ENCODE data around the gene REG3G. TPM values are rescaled to one million over a fixed set of nuclear protein-coding genes. Genes with fewer than 3 reads are reported as not detected.

REG3G gene
- total and polyA plus RNA-seq, 2 of the 4 experiments (the other 2 are of a cell fraction) = not detected

DNA sequence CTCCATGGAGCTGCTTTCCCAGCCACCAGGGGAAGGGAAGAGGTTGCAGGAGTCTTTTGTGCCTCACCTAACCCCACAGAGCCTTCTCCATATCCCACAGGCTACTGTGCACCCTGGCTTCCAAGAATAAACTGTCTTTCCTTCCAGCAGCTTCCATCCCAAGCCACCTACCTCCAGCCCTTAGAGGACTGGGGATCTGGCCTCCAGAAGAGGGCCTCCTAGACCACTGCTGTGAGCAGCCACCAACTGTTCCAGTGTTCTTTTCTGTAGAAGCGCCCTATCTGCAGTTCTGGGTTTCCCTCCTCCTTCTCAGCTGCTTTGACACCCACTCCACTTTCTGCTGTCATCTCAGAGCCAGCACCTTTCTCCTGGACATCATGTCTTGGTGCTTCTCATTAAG is 30.7 kb upstream of the REG3G start:
- intact Hi-C loops (cut with micrococcal nuclease) = no loop called here
- H3K36me3 ChIP-seq (ENCODE audit: control insufficient read depth, insufficient read depth, low read length) = no peaks in the 10 kb centered on the region
- no peak overlapping the region for H2BK15ac ChIP-seq (ENCODE audit: low read depth, low read length)
- peaks cover 2% of the 10 kb centered on the region; the same call in 1 of the 2 replicates for H3K9me3 ChIP-seq (ENCODE audit: control insufficient read depth, insufficient read depth, low read length)
- in situ Hi-C loops (cut with MboI; ENCODE audit: low sequenced_read_pairs) = no loop called here
- H3K56ac ChIP-seq (ENCODE audit: extremely low read depth, insufficient read depth, low read length) = no peak overlapping the region
- BruUV-seq (replicated peaks) = no TSS peak
- no peaks in the 10 kb centered on the region for H3K4me1 ChIP-seq (ENCODE audit: control insufficient read depth, insufficient read depth, low read length)
- no peak overlapping the region for H4K8ac ChIP-seq (ENCODE audit: low read depth in 2 of 2, low read length in 2 of 2)
- no peak overlapping the region for H3K4me3 ChIP-seq (ENCODE audit: insufficient read depth, low read depth, low read length)
- no peak overlapping the region for H4K5ac ChIP-seq (ENCODE audit: low read depth, low read length)
- H3K4ac ChIP-seq (ENCODE audit: low read depth, low read length) = no peak overlapping the region
- H3K14ac ChIP-seq (replicated peaks; ENCODE audit: low read depth, low read length) = no peak overlapping the region
- no peak overlapping the region for H2AK9ac ChIP-seq (replicated peaks; ENCODE audit: low read depth, low read length, poor library complexity)
- ATAC-seq (ENCODE audit: low read depth) (no peak), DNase-seq (no peak)
- no peak overlapping the region for H3K23ac ChIP-seq (ENCODE audit: low read depth, low read length)
- no peaks in the 10 kb centered on the region for H3K79me1 ChIP-seq (ENCODE audit: low read depth in 1 of 2, low read length in 2 of 2)
- dilution Hi-C loops (cut with HindIII; ENCODE audit: low sequenced_read_pairs, unreplicated experiment) = no loop called here
- H4K91ac ChIP-seq (ENCODE audit: insufficient read depth, low read depth, low read length) = no peak overlapping the region
- POLR2A ChIA-PET (ENCODE audit: unreplicated experiment) = no interaction called here
- H3K9me1 ChIP-seq (ENCODE audit: insufficient read depth, low read length) = no peaks in the 10 kb centered on the region
- TF ChIP-seq MAFK (IDR thresholded peaks at IDR 0.05; ENCODE audit: low read depth, low read length) (no peak), RFX5 (IDR thresholded peaks at IDR 0.05; ENCODE audit: low read depth, low read length) (no peak), CHD1 (IDR thresholded peaks at IDR 0.05; ENCODE audit: low read depth, low read length) (no peak), MXI1 (IDR thresholded peaks at IDR 0.05; ENCODE audit: borderline replicate concordance, low read depth, low read length) (no peak)
- TF ChIP-seq, protein P1, sequence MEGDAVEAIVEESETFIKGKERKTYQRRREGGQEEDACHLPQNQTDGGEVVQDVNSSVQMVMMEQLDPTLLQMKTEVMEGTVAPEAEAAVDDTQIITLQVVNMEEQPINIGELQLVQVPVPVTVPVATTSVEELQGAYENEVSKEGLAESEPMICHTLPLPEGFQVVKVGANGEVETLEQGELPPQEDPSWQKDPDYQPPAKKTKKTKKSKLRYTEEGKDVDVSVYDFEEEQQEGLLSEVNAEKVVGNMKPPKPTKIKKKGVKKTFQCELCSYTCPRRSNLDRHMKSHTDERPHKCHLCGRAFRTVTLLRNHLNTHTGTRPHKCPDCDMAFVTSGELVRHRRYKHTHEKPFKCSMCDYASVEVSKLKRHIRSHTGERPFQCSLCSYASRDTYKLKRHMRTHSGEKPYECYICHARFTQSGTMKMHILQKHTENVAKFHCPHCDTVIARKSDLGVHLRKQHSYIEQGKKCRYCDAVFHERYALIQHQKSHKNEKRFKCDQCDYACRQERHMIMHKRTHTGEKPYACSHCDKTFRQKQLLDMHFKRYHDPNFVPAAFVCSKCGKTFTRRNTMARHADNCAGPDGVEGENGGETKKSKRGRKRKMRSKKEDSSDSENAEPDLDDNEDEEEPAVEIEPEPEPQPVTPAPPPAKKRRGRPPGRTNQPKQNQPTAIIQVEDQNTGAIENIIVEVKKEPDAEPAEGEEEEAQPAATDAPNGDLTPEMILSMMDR (conservative IDR thresholded peaks at IDR 0.05; ENCODE audit: low read depth, low read length) = no peak
- TF ChIP-seq, protein P2, sequence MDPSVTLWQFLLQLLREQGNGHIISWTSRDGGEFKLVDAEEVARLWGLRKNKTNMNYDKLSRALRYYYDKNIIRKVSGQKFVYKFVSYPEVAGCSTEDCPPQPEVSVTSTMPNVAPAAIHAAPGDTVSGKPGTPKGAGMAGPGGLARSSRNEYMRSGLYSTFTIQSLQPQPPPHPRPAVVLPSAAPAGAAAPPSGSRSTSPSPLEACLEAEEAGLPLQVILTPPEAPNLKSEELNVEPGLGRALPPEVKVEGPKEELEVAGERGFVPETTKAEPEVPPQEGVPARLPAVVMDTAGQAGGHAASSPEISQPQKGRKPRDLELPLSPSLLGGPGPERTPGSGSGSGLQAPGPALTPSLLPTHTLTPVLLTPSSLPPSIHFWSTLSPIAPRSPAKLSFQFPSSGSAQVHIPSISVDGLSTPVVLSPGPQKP (IDR thresholded peaks at IDR 0.05; ENCODE audit: borderline replicate concordance, low read depth, low read length) = no peak
- no peak overlapping the region for H2BK20ac ChIP-seq (ENCODE audit: low read depth, low read length)
- CTCF ChIA-PET = no interaction called here
- no peaks in the 10 kb centered on the region for H4K20me1 ChIP-seq (ENCODE audit: insufficient read depth, low read length)
- H2BK120ac ChIP-seq (ENCODE audit: low read depth, low read length) = no peak overlapping the region
- no peak overlapping the region for H2BK5ac ChIP-seq (ENCODE audit: low read depth, low read length, poor library complexity, severe bottlenecking)
- no peak overlapping the region for H3K4me2 ChIP-seq (ENCODE audit: low read depth, low read length)
- no peak overlapping the region for H3K18ac ChIP-seq (ENCODE audit: low read depth, low read length)
- WGBS, 2 experiments (ENCODE audit: extremely low coverage in 2 of 2, insufficient read length in 1 of 2) = 13% methylated on average over 1 of the region's 1 CpG; no CpG with 5 or more reads in 1 of the 2 experiments
- H3K27ac ChIP-seq (ENCODE audit: insufficient read depth, low read length) = no peak overlapping the region
- no peak overlapping the region for H2AFZ ChIP-seq (replicated peaks; ENCODE audit: low read length, poor library complexity)
- H3K27me3 ChIP-seq (ENCODE audit: control insufficient read depth, insufficient read depth, low read length) = no peaks in the 10 kb centered on the region
- no peak overlapping the region for H3K9ac ChIP-seq (ENCODE audit: low read depth, low read length)
- no peak overlapping the region for H2AK5ac ChIP-seq (ENCODE audit: low read depth, low read length)

Measured in IMR-90 (cell line).